Measurements from ENCODE around the gene TMPRSS13. TPM values are rescaled to one million over a fixed set of nuclear protein-coding genes. Genes with fewer than 3 reads are reported as not detected.

TMPRSS13 gene
- total RNA-seq, 2 experiments from 2014 or later, result 0.99 to 1.4 TPM

DNA sequence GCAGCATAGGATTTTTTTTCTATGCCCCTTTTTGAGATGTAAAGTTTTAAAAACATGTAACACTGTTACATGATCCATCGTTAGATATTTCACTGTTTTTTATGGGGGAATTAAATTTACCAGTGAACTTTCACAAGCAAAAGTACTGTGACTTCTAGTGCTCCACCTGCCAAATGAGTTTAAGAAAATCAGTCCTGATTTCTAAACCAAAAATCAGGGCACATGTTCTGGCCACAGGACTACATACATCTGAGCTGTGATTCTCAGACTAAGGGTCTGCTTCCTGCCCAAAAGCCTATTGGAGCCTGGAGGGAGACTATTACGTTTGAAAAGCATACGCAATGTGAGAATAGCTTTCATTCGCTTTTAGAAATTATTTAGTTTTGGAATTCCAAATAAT is 22.5 kb downstream of the TMPRSS13 start:
- ATAC-seq (ENCODE audit: poor library complexity), result no peak
- Histone ChIP-seq H3K4me1 (ENCODE audit: insufficient read depth, low read length) (peaks cover 8% of the 10 kb centered on the region), H3K27me3 (ENCODE audit: control insufficient read depth in 1 of 2, insufficient read depth in 2 of 2, low read length in 2 of 2) (no peaks in the 10 kb centered on the region), H3K36me3 (ENCODE audit: insufficient read depth, low read length) (no peaks in the 10 kb centered on the region), H3K4me3 (ENCODE audit: low read length) (no peak overlapping the region), H3K27ac (ENCODE audit: low read depth in 1 of 2, low read length in 2 of 2) (no peak overlapping the region), H3K9me3 (ENCODE audit: control insufficient read depth in 1 of 2, insufficient read depth in 1 of 2, low read length in 2 of 2) (no peaks in the 10 kb centered on the region)
- Mint-ChIP-seq H3K36me3 (ENCODE audit: low read depth) (no peaks in the 10 kb centered on the region), H3K4me1 (ENCODE audit: low read depth) (no peaks in the 10 kb centered on the region), H3K9me3 (no peaks in the 10 kb centered on the region), H3K27me3 (no peaks in the 10 kb centered on the region), H3K27ac (no peak overlapping the region), H3K4me3 (no peak overlapping the region)
- DNase-seq, result no peak
- POLR2A ChIA-PET, result no interaction called here
- TF ChIP-seq, protein P1, sequence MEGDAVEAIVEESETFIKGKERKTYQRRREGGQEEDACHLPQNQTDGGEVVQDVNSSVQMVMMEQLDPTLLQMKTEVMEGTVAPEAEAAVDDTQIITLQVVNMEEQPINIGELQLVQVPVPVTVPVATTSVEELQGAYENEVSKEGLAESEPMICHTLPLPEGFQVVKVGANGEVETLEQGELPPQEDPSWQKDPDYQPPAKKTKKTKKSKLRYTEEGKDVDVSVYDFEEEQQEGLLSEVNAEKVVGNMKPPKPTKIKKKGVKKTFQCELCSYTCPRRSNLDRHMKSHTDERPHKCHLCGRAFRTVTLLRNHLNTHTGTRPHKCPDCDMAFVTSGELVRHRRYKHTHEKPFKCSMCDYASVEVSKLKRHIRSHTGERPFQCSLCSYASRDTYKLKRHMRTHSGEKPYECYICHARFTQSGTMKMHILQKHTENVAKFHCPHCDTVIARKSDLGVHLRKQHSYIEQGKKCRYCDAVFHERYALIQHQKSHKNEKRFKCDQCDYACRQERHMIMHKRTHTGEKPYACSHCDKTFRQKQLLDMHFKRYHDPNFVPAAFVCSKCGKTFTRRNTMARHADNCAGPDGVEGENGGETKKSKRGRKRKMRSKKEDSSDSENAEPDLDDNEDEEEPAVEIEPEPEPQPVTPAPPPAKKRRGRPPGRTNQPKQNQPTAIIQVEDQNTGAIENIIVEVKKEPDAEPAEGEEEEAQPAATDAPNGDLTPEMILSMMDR (IDR thresholded peaks at IDR 0.05), result no peak
- intact Hi-C loops (cut with DNase I, micrococcal nuclease), result no loop called here
- CTCF ChIA-PET, result interaction anchor here (1.5 kb wide), 1 partner anchor 99 kb away, joined by 3 read pairs; no protein-coding TSS in a partner anchor

DNA sequence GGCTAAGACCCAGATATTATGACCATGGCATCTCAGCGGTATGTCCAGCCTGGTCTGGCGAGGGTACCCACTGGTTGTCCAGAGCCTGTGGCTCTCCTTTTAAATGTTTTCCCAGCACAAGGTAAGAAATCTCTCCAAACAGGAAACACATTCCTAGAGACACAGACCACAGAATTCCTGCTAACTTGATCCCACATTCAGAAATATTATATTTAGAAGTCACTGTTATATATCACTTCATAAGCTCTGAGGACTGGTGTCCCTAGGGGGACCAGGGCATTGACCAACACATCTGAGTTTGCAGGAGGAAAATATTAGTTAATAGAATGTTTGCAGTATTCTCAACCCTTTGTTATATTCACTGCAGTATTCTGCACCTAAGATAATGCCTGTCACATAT is 23.1 kb downstream of the TMPRSS13 start:
- TF ChIP-seq, protein P1 (IDR thresholded peaks at IDR 0.05), result no peak

DNA sequence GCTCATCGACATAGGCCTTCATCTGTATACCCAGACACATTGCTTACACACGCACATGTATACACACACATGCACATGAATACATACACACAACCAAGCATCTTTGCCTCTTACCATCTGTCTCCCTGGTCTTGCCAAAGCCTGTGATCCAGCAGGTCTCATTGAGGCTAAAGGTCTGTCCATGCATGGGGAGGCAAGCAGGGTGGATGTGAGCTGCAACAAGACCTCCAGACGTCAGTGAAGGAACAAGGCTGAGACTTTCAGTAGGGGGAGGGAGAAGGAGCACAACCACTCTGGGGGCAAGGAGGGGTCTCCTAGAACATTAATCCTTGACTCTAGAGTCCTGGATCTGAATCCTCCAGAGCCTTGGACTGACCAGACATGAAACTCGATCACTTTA is 23.7 kb downstream of the TMPRSS13 start:
- H3K27me3 ChIP-seq (ENCODE audit: control insufficient read depth in 1 of 2, insufficient read depth in 2 of 2, low read length in 2 of 2), result no peaks in the 10 kb centered on the region
- DNase-seq (peak in 1 of 14 experiments; percentile 16), ATAC-seq (ENCODE audit: poor library complexity) (no peak)
- TF ChIP-seq, protein P1 (IDR thresholded peaks at IDR 0.05), result no peak
- no peaks in the 10 kb centered on the region for H3K36me3 ChIP-seq (ENCODE audit: insufficient read depth, low read length)
- no peak overlapping the region for H3K4me3 ChIP-seq (ENCODE audit: low read length)
- H3K9me3 ChIP-seq (ENCODE audit: control insufficient read depth in 1 of 2, insufficient read depth in 1 of 2, low read length in 2 of 2), result no peaks in the 10 kb centered on the region
- no peaks in the 10 kb centered on the region for H3K36me3 Mint-ChIP-seq (ENCODE audit: low read depth)
- H3K4me3 Mint-ChIP-seq, result no peak overlapping the region
- no peaks in the 10 kb centered on the region for H3K4me1 Mint-ChIP-seq (ENCODE audit: low read depth)
- no peak overlapping the region for H3K27ac Mint-ChIP-seq
- no peaks in the 10 kb centered on the region for H3K9me3 Mint-ChIP-seq
- ChIA-PET POLR2A (no interaction called here), CTCF (interaction anchor here (1.1 kb wide), 1 partner anchor 41 kb away, joined by 9 read pairs; no protein-coding TSS in a partner anchor)
- intact Hi-C loops (cut with DNase I, micrococcal nuclease), result no loop called here
- H3K27me3 Mint-ChIP-seq, result no peaks in the 10 kb centered on the region
- no peak overlapping the region for H3K27ac ChIP-seq (ENCODE audit: low read depth in 1 of 2, low read length in 2 of 2)
- H3K4me1 ChIP-seq (ENCODE audit: insufficient read depth, low read length), result peaks cover 8% of the 10 kb centered on the region

More for the DNA sequence above, 23.1 kb downstream of the TMPRSS13 start:
- no peaks in the 10 kb centered on the region for H3K36me3 Mint-ChIP-seq (ENCODE audit: low read depth)
- no peak overlapping the region for H3K27ac ChIP-seq (ENCODE audit: low read depth in 1 of 2, low read length in 2 of 2)
- no peaks in the 10 kb centered on the region for H3K9me3 Mint-ChIP-seq
- no peak for ATAC-seq (ENCODE audit: poor library complexity)
- no peaks in the 10 kb centered on the region for H3K27me3 ChIP-seq (ENCODE audit: control insufficient read depth in 1 of 2, insufficient read depth in 2 of 2, low read length in 2 of 2)
- no peaks in the 10 kb centered on the region for H3K36me3 ChIP-seq (ENCODE audit: insufficient read depth, low read length)
- no peak overlapping the region for H3K27ac Mint-ChIP-seq
- no peaks in the 10 kb centered on the region for H3K9me3 ChIP-seq (ENCODE audit: control insufficient read depth in 1 of 2, insufficient read depth in 1 of 2, low read length in 2 of 2)
- H3K4me1 Mint-ChIP-seq (ENCODE audit: low read depth), result no peaks in the 10 kb centered on the region
- ChIA-PET POLR2A (no interaction called here), CTCF (interaction anchor here (1.5 kb wide), 1 partner anchor 99 kb away, joined by 3 read pairs; no protein-coding TSS in a partner anchor)
- no peak for DNase-seq
- no peak overlapping the region for H3K4me3 Mint-ChIP-seq
- H3K4me1 ChIP-seq (ENCODE audit: insufficient read depth, low read length), result peaks cover 8% of the 10 kb centered on the region
- H3K27me3 Mint-ChIP-seq, result no peaks in the 10 kb centered on the region
- H3K4me3 ChIP-seq (ENCODE audit: low read length), result no peak overlapping the region
- intact Hi-C loops (cut with DNase I, micrococcal nuclease), result no loop called here
